Heart left ventricle (tissue), 13 donors: Measurements from ENCODE around the gene DUSP19.

Source experiments
- CTCF ChIP-seq, 12 donors: fragments of 200-600 bp; sonication (generic) in 4 of 12; IDR thresholded peaks; one replicate each; pipeline versions ENCODE4 v1.5.0 to v1.8.0; 2018 to 2022; ENCODE audit warnings: antibody characterized with exemption in 12 of 12, mild to moderate bottlenecking in 5 of 12
- POLR2A ChIP-seq, 2 donors: fragments of 450-650 bp; IDR thresholded peaks; one replicate each; pipeline ENCODE4 v1.6.1; 2017; ENCODE audit warnings: antibody characterized with exemption in 2 of 2, mild to moderate bottlenecking in 2 of 2, moderate library complexity in 2 of 2
- donor health status: ischemic (EF 13 %, LVEDD 7.1; RV severe dilation, severe dysfunction).
- donor health status: DM: no; HTN: yes; CAD: no.
- donor health status: DM: no; HTN: no; CAD: no.
- donor health status: ischemic (EF 25% LVEDD 6.9; RV normal size, moderate dysfunction).
- donor health status: ischemic (EF 25% LVEDD 5.7; RV mildly dilated, moderate dysfunction).
- donor health status: ischemic (EF 35%, LVEDD 5.7; RV mildly dilated, moderate dysfunction).
- donor health status: nonischemic (EF 11% LVEDD 7.7; RV severe dilation, severe dysfunction).
- donor health status: DM: yes; HTN: yes; CAD: no.
- donor health status: PGD.
- donor health status: ischemic (EF 29% LVEDD 5.4; RV normal size, mild dysfunction).
- donor health status: nonischemic (EF 23%, LVEDD 6.1; RV moderate dilation, normal function).

DNA sequence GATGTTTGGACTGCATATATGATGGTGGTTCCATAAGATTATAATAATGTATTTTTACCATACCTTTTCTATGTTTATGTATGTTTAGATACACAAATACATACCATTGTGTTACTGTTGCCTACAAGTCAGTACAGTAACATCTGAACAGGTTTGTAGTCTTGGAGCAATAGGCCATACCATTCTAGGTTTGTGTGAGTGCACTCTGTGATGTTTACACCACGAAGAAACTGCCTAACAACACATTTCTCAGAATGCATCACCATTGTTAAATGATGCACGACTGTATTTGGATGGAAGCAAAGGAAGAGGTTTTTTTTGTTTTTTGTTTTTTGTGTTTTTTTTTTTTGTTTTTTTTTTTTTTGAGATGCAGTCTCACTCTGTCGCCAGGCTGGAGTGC, 9.5 kb downstream of the DUSP19 start:
- no peak for TF ChIP-seq CTCF (IDR thresholded peaks at IDR 0.05)
- no peak for TF ChIP-seq POLR2A (IDR thresholded peaks at IDR 0.05)
